ENCODE data around the gene MAP1LC3B2.

Gene MAP1LC3B2

GRCh38 chr12:116597886-116598285 is 38.7 kb downstream of the MAP1LC3B2 start:
- H3K9me3 ChIP-seq (ENCODE audit: insufficient read depth, low read depth, low read length) = no peaks in the 10 kb centered on the region
- no peak overlapping the region for H3K9ac ChIP-seq (ENCODE audit: low read depth, low read length, poor library complexity, severe bottlenecking)

GRCh38 chr12:116598311-116599284 is 39.4 kb downstream of the MAP1LC3B2 start:
- H4K20me1 ChIP-seq (ENCODE audit: insufficient read depth, low read length, poor library complexity, severe bottlenecking) = no peaks in the 10 kb centered on the region
- no peaks in the 10 kb centered on the region for H3K9me2 ChIP-seq (replicated peaks; ENCODE audit: low read depth, low read length)
- H3K4me1 ChIP-seq (ENCODE audit: insufficient read depth, low read length, poor library complexity, severe bottlenecking) = peaks cover 48% of the 10 kb centered on the region
- no peak overlapping the region for H3K4me2 ChIP-seq (ENCODE audit: low read depth, low read length, poor library complexity, severe bottlenecking)
- no peaks in the 10 kb centered on the region for H3K27me3 ChIP-seq (ENCODE audit: insufficient read depth, low read length, poor library complexity, severe bottlenecking)
- H3F3A ChIP-seq (ENCODE audit: low read depth) = no peaks in the 10 kb centered on the region
- H3K9me3 ChIP-seq (ENCODE audit: insufficient read depth, low read depth, low read length) = no peaks in the 10 kb centered on the region
- H2AFZ ChIP-seq (ENCODE audit: low read length) = no peak overlapping the region
- no peaks in the 10 kb centered on the region for H3K79me2 ChIP-seq (ENCODE audit: insufficient read depth, low read length)
- H3K36me3 ChIP-seq (ENCODE audit: insufficient read depth, low read length) = no peaks in the 10 kb centered on the region
- TF ChIP-seq CTCF (conservative IDR thresholded peaks at IDR 0.05; ENCODE audit: low read length) (no peak), EZH2phosphoT487 (IDR thresholded peaks at IDR 0.05; ENCODE audit: borderline replicate concordance) (no peak)
- H3K9ac ChIP-seq (ENCODE audit: low read depth, low read length, poor library complexity, severe bottlenecking) = no peak overlapping the region
- no peak overlapping the region for H3K4me3 ChIP-seq (ENCODE audit: low read length, poor library complexity, severe bottlenecking)

More at GRCh38 chr12:116597886-116598285, 38.7 kb downstream of the MAP1LC3B2 start:
- no peak for TF ChIP-seq CTCF (conservative IDR thresholded peaks at IDR 0.05; ENCODE audit: low read length)
- Histone ChIP-seq H3F3A (ENCODE audit: low read depth) (no peaks in the 10 kb centered on the region), H3K27me3 (ENCODE audit: insufficient read depth, low read length, poor library complexity, severe bottlenecking) (no peaks in the 10 kb centered on the region), H3K4me3 (ENCODE audit: low read length, poor library complexity, severe bottlenecking) (no peak overlapping the region), H3K9me2 (replicated peaks; ENCODE audit: low read depth, low read length) (no peaks in the 10 kb centered on the region), H3K36me3 (ENCODE audit: insufficient read depth, low read length) (no peaks in the 10 kb centered on the region), H2AFZ (ENCODE audit: low read length) (no peak overlapping the region), H4K20me1 (ENCODE audit: insufficient read depth, low read length, poor library complexity, severe bottlenecking) (no peaks in the 10 kb centered on the region), H3K79me2 (ENCODE audit: insufficient read depth, low read length) (no peaks in the 10 kb centered on the region), H3K4me2 (ENCODE audit: low read depth, low read length, poor library complexity, severe bottlenecking) (no peak overlapping the region), H3K4me1 (ENCODE audit: insufficient read depth, low read length, poor library complexity, severe bottlenecking) (peaks cover 49% of the 10 kb centered on the region)

- peak; percentile 59 for TF ChIP-seq CTCF (conservative IDR thresholded peaks at IDR 0.05; ENCODE audit: low read length)
- no peak for TF ChIP-seq EZH2phosphoT487 (IDR thresholded peaks at IDR 0.05; ENCODE audit: borderline replicate concordance)
- Histone ChIP-seq H3K9me2 (replicated peaks; ENCODE audit: low read depth, low read length) (no peaks in the 10 kb centered on the region), H3K79me2 (ENCODE audit: insufficient read depth, low read length) (no peaks in the 10 kb centered on the region), H3K27me3 (ENCODE audit: insufficient read depth, low read length, poor library complexity, severe bottlenecking) (no peaks in the 10 kb centered on the region), H3K9me3 (ENCODE audit: insufficient read depth, low read depth, low read length) (no peaks in the 10 kb centered on the region), H3F3A (ENCODE audit: low read depth) (no peaks in the 10 kb centered on the region), H3K9ac (ENCODE audit: low read depth, low read length, poor library complexity, severe bottlenecking) (peak overlapping the region; percentile 23), H3K4me1 (ENCODE audit: insufficient read depth, low read length, poor library complexity, severe bottlenecking) (peaks cover 39% of the 10 kb centered on the region), H3K36me3 (ENCODE audit: insufficient read depth, low read length) (no peaks in the 10 kb centered on the region), H3K4me3 (ENCODE audit: low read length, poor library complexity, severe bottlenecking) (no peak overlapping the region), H4K20me1 (ENCODE audit: insufficient read depth, low read length, poor library complexity, severe bottlenecking) (no peaks in the 10 kb centered on the region), H3K4me2 (ENCODE audit: low read depth, low read length, poor library complexity, severe bottlenecking) (no peak overlapping the region), H2AFZ (ENCODE audit: low read length) (no peak overlapping the region)
Observed at GRCh38 chr12:116599285-116600136, 40.3 kb downstream of the MAP1LC3B2 start.

Data from Loucy (cell line).